GM04503 (cell line): Measurements from ENCODE around the gene FAM168A.

Experiments
- DNase-seq: peaks from one replicate; pipeline ENCODE4 v3.0.0-alpha.2; 2012; ENCODE audit warnings: low read depth

Gene FAM168A

GRCh38 chr11:73556966-73557365 lies 40.9 kb downstream of the FAM168A start:
- no peak for DNase-seq

- no peak for DNase-seq
These were observed 42.3 kb downstream of the FAM168A start for GRCh38 chr11:73555615-73556014.

- no peak for DNase-seq
These were observed 43.1 kb downstream of the FAM168A start for GRCh38 chr11:73554671-73555320.

- DNase-seq: no peak
These were observed 44.6 kb downstream of the FAM168A start for GRCh38 chr11:73553266-73553665.

- no peak for DNase-seq
These were observed 46.2 kb downstream of the FAM168A start for GRCh38 chr11:73551677-73552076.

- DNase-seq: no peak
These were observed 48.5 kb downstream of the FAM168A start for GRCh38 chr11:73549376-73549775.

- DNase-seq: no peak
These were observed 50.0 kb downstream of the FAM168A start for GRCh38 chr11:73547706-73548595.

GRCh38 chr11:73542175-73542574 lies 55.7 kb downstream of the FAM168A start:
- no peak for DNase-seq

- DNase-seq: no peak
These were observed 58.3 kb downstream of the FAM168A start for GRCh38 chr11:73539506-73540084.

- DNase-seq: no peak
These were observed 59.5 kb downstream of the FAM168A start for GRCh38 chr11:73538381-73538872.

GRCh38 chr11:73537969-73538368 lies 59.9 kb downstream of the FAM168A start:
- DNase-seq: no peak

- DNase-seq: no peak
These were observed 61.0 kb downstream of the FAM168A start for GRCh38 chr11:73536961-73537360.

GRCh38 chr11:73532310-73532709 lies 65.6 kb downstream of the FAM168A start:
- DNase-seq: no peak

- no peak for DNase-seq
These were observed 66.5 kb downstream of the FAM168A start for GRCh38 chr11:73531386-73531785.

- DNase-seq: no peak
These were observed 67.8 kb downstream of the FAM168A start for GRCh38 chr11:73530109-73530508.

GRCh38 chr11:73529204-73529530 lies 68.7 kb downstream of the FAM168A start:
- DNase-seq: no peak

GRCh38 chr11:73528483-73529203 lies 69.3 kb downstream of the FAM168A start:
- no peak for DNase-seq

GRCh38 chr11:73528013-73528412 lies 69.9 kb downstream of the FAM168A start:
- no peak for DNase-seq

- no peak for DNase-seq
These were observed 72.3 kb downstream of the FAM168A start for GRCh38 chr11:73525611-73526010.

GRCh38 chr11:73524774-73525173 lies 73.1 kb downstream of the FAM168A start:
- DNase-seq: no peak

- peak; percentile 28 for DNase-seq
These were observed 76.3 kb downstream of the FAM168A start for GRCh38 chr11:73521621-73522020.

GRCh38 chr11:73520353-73521061 lies 77.4 kb downstream of the FAM168A start:
- no peak for DNase-seq
